Heart left ventricle (tissue), 16 donors: ENCODE results near the gene SEPSECS. TPM values are rescaled to one million over a fixed set of nuclear protein-coding genes. Genes with fewer than 3 reads are reported as not detected.

Source experiments
- ATAC-seq, 4 donors: fragments of 200-7000 bp; cut with Tn5 transposase; one replicate each; pipeline ENCODE4 v1.9.1; 2020 to 2022; ENCODE audit warnings: moderate library complexity in 4 of 4, mild to moderate bottlenecking in 3 of 4, moderate number of reproducible peaks in 1 of 4
- DNase-seq, 5 donors: peaks; one replicate each; pipeline ENCODE4 v3.0.0-alpha.2; 2020
- H3K27ac ChIP-seq, 12 donors: fragments of 200-600 bp; sonication (generic) in 4 of 12; one replicate each; pipeline versions ENCODE4 v1.5.0 to v1.8.0; 2016 to 2022; ENCODE audit warnings: mild to moderate bottlenecking in 2 of 12
- H3K27me3 ChIP-seq, 9 donors: fragments of 200-600 bp; sonication (generic) in 2 of 9; one replicate each; pipeline versions ENCODE4 v1.5.1 to v1.8.0; 2016 to 2022; ENCODE audit warnings: mild to moderate bottlenecking in 3 of 9
- H3K36me3 ChIP-seq, 9 donors: fragments of 200-600 bp; sonication (generic) in 2 of 9; one replicate each; pipeline versions ENCODE4 v1.5.0 to v1.8.0; 2018 to 2022; ENCODE audit warnings: mild to moderate bottlenecking in 2 of 9
- H3K4me1 ChIP-seq, 12 donors: fragments of 200-600 bp; sonication (generic) in 4 of 12; one replicate each; pipeline versions ENCODE4 v1.5.0 to v1.8.0; 2016 to 2022; ENCODE audit warnings: mild to moderate bottlenecking in 3 of 12
- H3K4me3 ChIP-seq, 12 donors: fragments of 200-600 bp; sonication (generic) in 4 of 12; one replicate each; pipeline versions ENCODE4 v1.5.0 to v1.8.0; 2017 to 2022; ENCODE audit warnings: mild to moderate bottlenecking in 9 of 12, moderate library complexity in 4 of 12
- H3K9me3 ChIP-seq, 12 donors: fragments of 200-600 bp; sonication (generic) in 4 of 12; one replicate each; pipeline versions ENCODE4 v1.5.0 to v1.8.0; 2016 to 2022; ENCODE audit warnings: mild to moderate bottlenecking in 1 of 12
- POLR2A ChIP-seq, 2 donors: fragments of 450-650 bp; IDR thresholded peaks; one replicate each; pipeline ENCODE4 v1.6.1; 2017; ENCODE audit warnings: antibody characterized with exemption in 2 of 2, mild to moderate bottlenecking in 2 of 2, moderate library complexity in 2 of 2
- WGBS, 4 donors: extraction: QIAGEN DNeasy Blood & Tissue Kit in 2 of 4; methylation state at CpG; one replicate each; pipeline versions ENCODE4 v1.1.5 to v1.1.7; 2013 to 2018; 5-methylcytosine and 5-hydroxymethylcytosine counted together
- intact Hi-C, 10 donors: fragments of 100-400 bp; cut with DNase I; formaldehyde crosslinking; loops; one replicate each; pipeline versions ENCODE4 v1.11.1 to v1.14.2; 2022
- polyA plus RNA-seq, 2 donors: library from polyadenylated mRNA; stranded (reverse); fragments of 200-250 nt; gene quantifications; one replicate each; pipeline ENCODE4 v1.2.3, GENCODE V29; 2013
- total RNA-seq, 9 donors: library from RNA; depleted of rRNA in 2 of 9; stranded (reverse); fragments of >200 nt in 2 of 9; fragmentation: NEBNext Ultra II Directional in 3 of 9; extraction: Animal tissue kit (Norgen Biotek cat#: 25700) in 3 of 9; gene quantifications; one replicate each; pipeline versions ENCODE4 v1.1.0 to v1.2.4, GENCODE V29; 2016 to 2023
- TF ChIP-seq, protein P1 (sequence below), 12 donors: fragments of 200-600 bp; sonication (generic) in 4 of 12; IDR thresholded peaks; one replicate each; pipeline versions ENCODE4 v1.5.0 to v1.8.0; 2018 to 2022; ENCODE audit warnings: antibody characterized with exemption in 12 of 12, mild to moderate bottlenecking in 5 of 12
- donor health status: ischemic (EF 13 %, LVEDD 7.1; RV severe dilation, severe dysfunction).
- donor health status: healthy with polysubstance abuse.
- donor health status: DM: no; HTN: yes; CAD: no.
- donor health status: DM: no; HTN: no; CAD: no.
- donor health status: ischemic (EF 25% LVEDD 6.9; RV normal size, moderate dysfunction).
- donor health status: ischemic (EF 25% LVEDD 5.7; RV mildly dilated, moderate dysfunction).
- donor health status: healthy.
- donor health status: DM: yes; HTN: yes; CAD: no.
- donor health status: ischemic (EF 35%, LVEDD 5.7; RV mildly dilated, moderate dysfunction).
- donor health status: nonischemic (EF 11% LVEDD 7.7; RV severe dilation, severe dysfunction).
- donor health status: DM: yes; HTN: yes; CAD: no.
- donor health status: PGD.
- donor health status: ischemic (EF 29% LVEDD 5.4; RV normal size, mild dysfunction).
- donor health status: nonischemic (EF 23%, LVEDD 6.1; RV moderate dilation, normal function).

SEPSECS gene
- total and polyA plus RNA-seq, 11 donors, result 2.0 to 7.6 (median 5.6) TPM

GRCh38 chr4:25198713-25199112 is 38.5 kb upstream of the SEPSECS start:
- no peak for ATAC-seq
- 95 to 100% (median 98%) methylated on average over 2 of the region's 2 CpGs for WGBS, 4 donors

GRCh38 chr4:25190407-25190806 is 30.2 kb upstream of the SEPSECS start:
- no peaks in the 10 kb centered on the region for H3K36me3 ChIP-seq
- ATAC-seq (no peak), DNase-seq (no peak)
- intact Hi-C loops, result no loop called here
- H3K4me1 ChIP-seq, result no peaks in the 10 kb centered on the region
- TF ChIP-seq POLR2A (IDR thresholded peaks at IDR 0.05), result no peak
- TF ChIP-seq, protein P1, sequence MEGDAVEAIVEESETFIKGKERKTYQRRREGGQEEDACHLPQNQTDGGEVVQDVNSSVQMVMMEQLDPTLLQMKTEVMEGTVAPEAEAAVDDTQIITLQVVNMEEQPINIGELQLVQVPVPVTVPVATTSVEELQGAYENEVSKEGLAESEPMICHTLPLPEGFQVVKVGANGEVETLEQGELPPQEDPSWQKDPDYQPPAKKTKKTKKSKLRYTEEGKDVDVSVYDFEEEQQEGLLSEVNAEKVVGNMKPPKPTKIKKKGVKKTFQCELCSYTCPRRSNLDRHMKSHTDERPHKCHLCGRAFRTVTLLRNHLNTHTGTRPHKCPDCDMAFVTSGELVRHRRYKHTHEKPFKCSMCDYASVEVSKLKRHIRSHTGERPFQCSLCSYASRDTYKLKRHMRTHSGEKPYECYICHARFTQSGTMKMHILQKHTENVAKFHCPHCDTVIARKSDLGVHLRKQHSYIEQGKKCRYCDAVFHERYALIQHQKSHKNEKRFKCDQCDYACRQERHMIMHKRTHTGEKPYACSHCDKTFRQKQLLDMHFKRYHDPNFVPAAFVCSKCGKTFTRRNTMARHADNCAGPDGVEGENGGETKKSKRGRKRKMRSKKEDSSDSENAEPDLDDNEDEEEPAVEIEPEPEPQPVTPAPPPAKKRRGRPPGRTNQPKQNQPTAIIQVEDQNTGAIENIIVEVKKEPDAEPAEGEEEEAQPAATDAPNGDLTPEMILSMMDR (IDR thresholded peaks at IDR 0.05), result no peak
- H3K27me3 ChIP-seq, result no peaks in the 10 kb centered on the region
- H3K27ac ChIP-seq, result no peak overlapping the region
- WGBS, 4 donors, result 53 to 62% (median 57%) methylated on average over 2 of the region's 2 CpGs
- H3K9me3 ChIP-seq, result no peaks in the 10 kb centered on the region
- H3K4me3 ChIP-seq, result no peak overlapping the region

More at GRCh38 chr4:25198713-25199112, 38.5 kb upstream of the SEPSECS start:
- Histone ChIP-seq H3K27ac (no peak overlapping the region), H3K4me1 (no peaks in the 10 kb centered on the region), H3K4me3 (no peak overlapping the region), H3K36me3 (peaks cover 0 to 11% (median 0%) of the 10 kb centered on the region in 9 donors), H3K9me3 (peaks cover 0 to 8% (median 0%) of the 10 kb centered on the region in 12 donors), H3K27me3 (no peaks in the 10 kb centered on the region)
- TF ChIP-seq, protein P1 (IDR thresholded peaks at IDR 0.05), result no peak
- TF ChIP-seq POLR2A (IDR thresholded peaks at IDR 0.05), result no peak
- intact Hi-C loops, result no loop called here
- DNase-seq, result no peak

- Histone ChIP-seq H3K27ac (no peak overlapping the region), H3K36me3 (no peaks in the 10 kb centered on the region), H3K4me1 (no peaks in the 10 kb centered on the region), H3K9me3 (no peaks in the 10 kb centered on the region), H3K4me3 (no peak overlapping the region), H3K27me3 (no peaks in the 10 kb centered on the region)
- 84 to 92% (median 90%) methylated on average over 4 of the region's 4 CpGs for WGBS, 4 donors
- intact Hi-C loops, result loop anchor here in 4 of 10 donors (5.0 to 10.0 kb wide), 3 partner anchors 111 to 183 kb away; no protein-coding TSS in a partner anchor
- DNase-seq (no peak), ATAC-seq (no peak)
- TF ChIP-seq, protein P1 (IDR thresholded peaks at IDR 0.05), result no peak
- no peak for TF ChIP-seq POLR2A (IDR thresholded peaks at IDR 0.05)
Observed at GRCh38 chr4:25184056-25184455, 23.8 kb upstream of the SEPSECS start.

DNA sequence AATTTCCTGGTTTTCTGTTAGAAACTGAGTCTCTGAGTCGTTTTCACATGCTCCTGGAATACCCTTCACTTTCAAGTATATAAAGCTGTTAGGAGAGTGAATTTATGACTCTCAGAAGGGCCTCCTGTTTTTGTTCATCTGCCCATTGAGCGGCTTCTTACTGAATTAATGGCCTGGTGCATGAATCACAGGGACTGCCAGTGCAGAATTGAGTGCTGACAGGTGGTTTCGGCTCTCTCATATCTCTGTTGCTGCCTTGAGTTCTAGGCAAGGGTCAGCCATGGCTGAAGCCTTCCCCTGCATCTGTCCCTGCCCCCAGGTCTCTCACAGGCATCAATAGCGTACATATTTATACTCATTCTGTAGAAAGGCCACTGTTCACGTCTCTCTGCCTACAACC is 22.7 kb upstream of the SEPSECS start:
- Histone ChIP-seq H3K36me3 (no peaks in the 10 kb centered on the region), H3K4me3 (no peak overlapping the region), H3K9me3 (no peaks in the 10 kb centered on the region), H3K27me3 (no peaks in the 10 kb centered on the region), H3K27ac (no peak overlapping the region), H3K4me1 (no peaks in the 10 kb centered on the region)
- no peak for ATAC-seq
- intact Hi-C loops, result loop anchor here in 4 of 10 donors (5.0 to 10.0 kb wide), 3 partner anchors 112 to 184 kb away; no protein-coding TSS in a partner anchor
- DNase-seq, result no peak
- TF ChIP-seq, protein P1 (IDR thresholded peaks at IDR 0.05), result no peak
- no peak for TF ChIP-seq POLR2A (IDR thresholded peaks at IDR 0.05)
- WGBS, 4 donors, result 79 to 93% (median 85%) methylated on average over 5 of the region's 5 CpGs
